DND-41 (cell line): ENCODE measurements around the gene CDIPT.

Source experiments
- CTCF ChIP-seq: IDR thresholded peaks from 2 replicates; pipeline ENCODE4 v1.5.1; 2012; ENCODE audit warnings: borderline replicate concordance, low read length, moderate library complexity, mild to moderate bottlenecking; ENCODE audit not compliant: poor library complexity, severe bottlenecking; ENCODE audit errors: extremely low read depth
- EZH2 ChIP-seq: IDR thresholded peaks from 3 replicates; pipeline ENCODE4 v1.6.1; 2012; ENCODE audit warnings: borderline replicate concordance, low read depth, mild to moderate bottlenecking, moderate library complexity, low read length, inconsistent platforms; ENCODE audit not compliant: severe bottlenecking

- TF ChIP-seq CTCF, result no peak
- TF ChIP-seq EZH2, result no peak
Observed at GRCh38 chr16:29831490-29831889, 31.5 kb downstream of the CDIPT start.
